ENCODE results near the gene FLAD1.

- TF ChIP-seq CTCF (conservative IDR thresholded peaks at IDR 0.05; ENCODE audit: low read length) = no peak
- TF ChIP-seq EZH2phosphoT487 (IDR thresholded peaks at IDR 0.05; ENCODE audit: borderline replicate concordance) = no peak
Measured at GRCh38 chr1:154966111-154966510, 17.0 kb upstream of the FLAD1 start.
